ENCODE results near the gene ARHGAP25.

DNA sequence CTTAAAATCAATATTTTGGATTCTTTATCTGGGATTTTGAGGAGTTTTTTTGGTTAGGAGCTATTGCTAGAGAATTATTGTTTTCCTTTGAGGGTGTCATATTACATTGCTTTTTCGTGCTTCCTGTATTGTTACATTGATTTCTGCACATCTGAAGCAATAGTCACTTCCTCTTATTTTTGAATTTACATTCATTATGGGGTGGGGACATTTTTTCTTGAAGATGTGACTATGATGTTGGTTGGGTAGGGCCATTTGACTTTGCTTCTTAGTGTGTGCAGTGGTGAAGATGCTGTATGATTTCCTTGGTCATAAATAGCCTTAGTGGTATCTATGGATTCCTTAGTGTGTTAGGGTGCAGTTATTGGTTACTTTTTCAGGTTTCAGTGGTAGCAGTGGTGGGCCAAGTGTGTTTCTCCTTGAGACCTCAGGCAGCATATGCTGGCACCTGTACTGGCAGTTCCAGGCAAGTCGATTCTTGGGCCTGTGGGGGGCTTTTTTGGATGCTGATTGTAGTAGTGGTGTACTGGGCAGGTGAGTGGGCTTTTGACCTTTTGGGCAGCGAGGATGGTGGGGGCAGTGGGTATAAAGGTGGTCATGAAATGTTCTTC is 61.8 kb downstream of the ARHGAP25 start:
- TF ChIP-seq, protein P1, sequence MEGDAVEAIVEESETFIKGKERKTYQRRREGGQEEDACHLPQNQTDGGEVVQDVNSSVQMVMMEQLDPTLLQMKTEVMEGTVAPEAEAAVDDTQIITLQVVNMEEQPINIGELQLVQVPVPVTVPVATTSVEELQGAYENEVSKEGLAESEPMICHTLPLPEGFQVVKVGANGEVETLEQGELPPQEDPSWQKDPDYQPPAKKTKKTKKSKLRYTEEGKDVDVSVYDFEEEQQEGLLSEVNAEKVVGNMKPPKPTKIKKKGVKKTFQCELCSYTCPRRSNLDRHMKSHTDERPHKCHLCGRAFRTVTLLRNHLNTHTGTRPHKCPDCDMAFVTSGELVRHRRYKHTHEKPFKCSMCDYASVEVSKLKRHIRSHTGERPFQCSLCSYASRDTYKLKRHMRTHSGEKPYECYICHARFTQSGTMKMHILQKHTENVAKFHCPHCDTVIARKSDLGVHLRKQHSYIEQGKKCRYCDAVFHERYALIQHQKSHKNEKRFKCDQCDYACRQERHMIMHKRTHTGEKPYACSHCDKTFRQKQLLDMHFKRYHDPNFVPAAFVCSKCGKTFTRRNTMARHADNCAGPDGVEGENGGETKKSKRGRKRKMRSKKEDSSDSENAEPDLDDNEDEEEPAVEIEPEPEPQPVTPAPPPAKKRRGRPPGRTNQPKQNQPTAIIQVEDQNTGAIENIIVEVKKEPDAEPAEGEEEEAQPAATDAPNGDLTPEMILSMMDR (IDR thresholded peaks at IDR 0.05), result no peak
- no peak for TF ChIP-seq POLR2A (IDR thresholded peaks at IDR 0.05)

Data from heart left ventricle (tissue), 13 donors.